ENCODE data around the gene EFS.
"Not testable (repeated sequence)": the region's sequence is repeated elsewhere in the genome, so short reads cannot be mapped to it uniquely, and the experiment has no call there.

The EFS gene

GRCh38 chr14:23399136-23399535 is 34.2 kb upstream of the EFS start:
- TF ChIP-seq, protein P1, sequence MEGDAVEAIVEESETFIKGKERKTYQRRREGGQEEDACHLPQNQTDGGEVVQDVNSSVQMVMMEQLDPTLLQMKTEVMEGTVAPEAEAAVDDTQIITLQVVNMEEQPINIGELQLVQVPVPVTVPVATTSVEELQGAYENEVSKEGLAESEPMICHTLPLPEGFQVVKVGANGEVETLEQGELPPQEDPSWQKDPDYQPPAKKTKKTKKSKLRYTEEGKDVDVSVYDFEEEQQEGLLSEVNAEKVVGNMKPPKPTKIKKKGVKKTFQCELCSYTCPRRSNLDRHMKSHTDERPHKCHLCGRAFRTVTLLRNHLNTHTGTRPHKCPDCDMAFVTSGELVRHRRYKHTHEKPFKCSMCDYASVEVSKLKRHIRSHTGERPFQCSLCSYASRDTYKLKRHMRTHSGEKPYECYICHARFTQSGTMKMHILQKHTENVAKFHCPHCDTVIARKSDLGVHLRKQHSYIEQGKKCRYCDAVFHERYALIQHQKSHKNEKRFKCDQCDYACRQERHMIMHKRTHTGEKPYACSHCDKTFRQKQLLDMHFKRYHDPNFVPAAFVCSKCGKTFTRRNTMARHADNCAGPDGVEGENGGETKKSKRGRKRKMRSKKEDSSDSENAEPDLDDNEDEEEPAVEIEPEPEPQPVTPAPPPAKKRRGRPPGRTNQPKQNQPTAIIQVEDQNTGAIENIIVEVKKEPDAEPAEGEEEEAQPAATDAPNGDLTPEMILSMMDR (IDR thresholded peaks at IDR 0.05; ENCODE audit: low read depth, low read length): no peak
- no peak overlapping the region for H3K4me3 ChIP-seq (ENCODE audit: low read depth, low read length)
- in situ Hi-C loops (cut with HindIII; ENCODE audit: low sequenced_read_pairs): no loop called here
- DNase-seq (ENCODE audit: low read depth, low spot score): no peak

GRCh38 chr14:23398348-23398747 is 33.4 kb upstream of the EFS start:
- in situ Hi-C loops (cut with HindIII; ENCODE audit: low sequenced_read_pairs): no loop called here
- no peak for DNase-seq (ENCODE audit: low read depth, low spot score)
- H3K4me3 ChIP-seq (ENCODE audit: low read depth, low read length): no peak overlapping the region
- TF ChIP-seq, protein P1 (IDR thresholded peaks at IDR 0.05; ENCODE audit: low read depth, low read length): no peak

- DNase-seq (ENCODE audit: low read depth, low spot score): no peak
- in situ Hi-C loops (cut with HindIII; ENCODE audit: low sequenced_read_pairs): no loop called here
- TF ChIP-seq, protein P1 (IDR thresholded peaks at IDR 0.05; ENCODE audit: low read depth, low read length): no peak
- no peak overlapping the region for H3K4me3 ChIP-seq (ENCODE audit: low read depth, low read length)
These were observed 31.9 kb upstream of the EFS start for GRCh38 chr14:23396781-23397407.

- no peak for DNase-seq (ENCODE audit: low read depth, low spot score)
- in situ Hi-C loops (cut with HindIII; ENCODE audit: low sequenced_read_pairs): no loop called here
- no peak overlapping the region for H3K4me3 ChIP-seq (ENCODE audit: low read depth, low read length)
- TF ChIP-seq, protein P1 (IDR thresholded peaks at IDR 0.05; ENCODE audit: low read depth, low read length): no peak
These were observed 31.2 kb upstream of the EFS start for GRCh38 chr14:23396126-23396525.

GRCh38 chr14:23392613-23393012 is 27.6 kb upstream of the EFS start:
- DNase-seq (ENCODE audit: low read depth, low spot score): no peak
- in situ Hi-C loops (cut with HindIII; ENCODE audit: low sequenced_read_pairs): no loop called here
- TF ChIP-seq, protein P1 (IDR thresholded peaks at IDR 0.05; ENCODE audit: low read depth, low read length): no peak
- H3K4me3 ChIP-seq (ENCODE audit: low read depth, low read length): no peak overlapping the region

DNA sequence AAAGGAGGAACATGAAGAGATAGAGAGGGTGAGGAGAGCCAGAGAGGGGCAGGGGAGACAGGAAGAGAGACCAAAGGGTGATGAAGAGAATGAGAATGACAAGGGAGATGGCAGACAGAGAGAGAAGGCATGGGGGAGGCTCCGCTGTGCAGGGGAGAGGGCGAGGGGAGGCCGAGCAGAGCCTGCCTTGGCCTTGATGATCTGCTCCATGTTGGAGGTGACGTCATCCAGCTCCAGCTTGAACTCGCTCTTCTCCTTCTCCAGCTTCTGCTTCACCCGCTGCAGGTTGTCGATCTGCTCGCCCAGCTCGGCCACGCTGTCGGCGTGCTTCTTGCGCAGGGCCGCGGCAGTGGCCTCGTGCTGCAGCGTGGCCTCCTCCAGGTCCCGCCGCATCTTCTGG is 24.9 kb upstream of the EFS start:
- H3K4me3 ChIP-seq (ENCODE audit: low read depth, low read length); DNase-seq (ENCODE audit: low read depth, low spot score); in situ Hi-C loops (cut with HindIII; ENCODE audit: low sequenced_read_pairs): not testable (repeated sequence)

DNA sequence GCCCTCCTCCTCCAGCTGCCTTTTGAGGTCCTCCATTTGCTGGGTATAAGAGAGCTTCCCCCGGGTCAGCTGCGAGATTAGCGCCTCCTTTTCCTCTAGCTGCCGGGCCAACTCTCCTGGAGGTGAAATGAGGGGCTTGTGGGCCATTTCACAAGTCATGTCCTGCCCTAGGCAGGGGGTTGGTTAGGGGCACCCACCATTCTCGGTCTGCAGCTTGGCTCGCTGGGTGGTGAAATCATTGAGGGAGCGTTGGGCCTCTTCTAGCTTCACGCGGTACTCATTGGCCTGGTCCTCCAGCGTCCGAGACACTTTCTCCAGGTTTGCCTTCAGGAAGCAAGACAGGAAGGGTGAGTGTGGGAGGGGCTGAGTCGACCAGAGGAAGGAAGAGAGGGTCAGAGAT is 24.4 kb upstream of the EFS start:
- H3K4me3 ChIP-seq (ENCODE audit: low read depth, low read length): no peak overlapping the region
- no peak for DNase-seq (ENCODE audit: low read depth, low spot score)
- in situ Hi-C loops (cut with HindIII; ENCODE audit: low sequenced_read_pairs): no loop called here
- TF ChIP-seq, protein P1 (IDR thresholded peaks at IDR 0.05; ENCODE audit: low read depth, low read length): no peak
